Coronary artery (tissue), 2 donors: ENCODE data around the gene RUNX3.

Experiments
- DNase-seq: peaks from one replicate; pipeline ENCODE4 v3.0.0-alpha.2; 2017; ENCODE audit warnings: low spot score
- H3K27ac ChIP-seq, 2 donors: fragments of 200-600 bp; sonication (generic); one replicate each; pipeline ENCODE4 v1.5.1; 2016 to 2019
- H3K4me3 ChIP-seq: fragments of 200-600 bp; sonication (generic); 2 replicates; pipeline ENCODE4 v1.5.1; 2016; ENCODE audit warnings: mild to moderate bottlenecking, moderate library complexity
- CTCF ChIP-seq: fragments of 200-600 bp; sonication (generic); IDR thresholded peaks from one replicate; pipeline ENCODE4 v1.5.1; 2019; ENCODE audit warnings: antibody characterized with exemption

The RUNX3 gene

GRCh38 chr1:24932284-24932683 lies 2.2 kb upstream of the RUNX3 start:
- no peak for DNase-seq
- Histone ChIP-seq H3K27ac (no peak overlapping the region), H3K4me3 (peak overlapping the region; percentile 44)
- TF ChIP-seq CTCF = peak; percentile 74

GRCh38 chr1:24931468-24932231 lies 1.6 kb upstream of the RUNX3 start:
- no peak for DNase-seq
- H3K27ac ChIP-seq = no peak overlapping the region
- peak overlapping the region; percentile 44 for H3K4me3 ChIP-seq
- no peak for TF ChIP-seq CTCF

GRCh38 chr1:24931146-24931467 lies 1.0 kb upstream of the RUNX3 start:
- TF ChIP-seq CTCF = no peak
- no peak overlapping the region for H3K4me3 ChIP-seq
- no peak overlapping the region for H3K27ac ChIP-seq
- DNase-seq = no peak

- H3K27ac ChIP-seq = peak overlapping the region in 1 of 2 donors; percentile 52
- no peak for DNase-seq
- H3K4me3 ChIP-seq = peak overlapping the region; percentile 66
- TF ChIP-seq CTCF = no peak
Measured at GRCh38 chr1:24929398-24930259, 447 bp downstream of the RUNX3 start.

GRCh38 chr1:24928689-24929397 lies 1.2 kb downstream of the RUNX3 start:
- DNase-seq = no peak
- Histone ChIP-seq H3K4me3 (peak overlapping the region; percentile 66), H3K27ac (peak overlapping the region in 1 of 2 donors; percentile 52)
- TF ChIP-seq CTCF = no peak

- H3K27ac ChIP-seq = no peak overlapping the region
- no peak for TF ChIP-seq CTCF
- peak overlapping the region; percentile 66 for H3K4me3 ChIP-seq
- DNase-seq = no peak
Measured at GRCh38 chr1:24927988-24928688, 1.9 kb downstream of the RUNX3 start.
